ENCODE results near the gene XRCC1. TPM values are rescaled to one million over a fixed set of nuclear protein-coding genes. Genes with fewer than 3 reads are reported as not detected.

The XRCC1 gene
- total and polyA plus RNA-seq, 9 of the 15 experiments (the other 6 are each of a cell fraction or from before 2014, with no cell fraction given): 1.5 to 36.9 (median 24.9) TPM

DNA sequence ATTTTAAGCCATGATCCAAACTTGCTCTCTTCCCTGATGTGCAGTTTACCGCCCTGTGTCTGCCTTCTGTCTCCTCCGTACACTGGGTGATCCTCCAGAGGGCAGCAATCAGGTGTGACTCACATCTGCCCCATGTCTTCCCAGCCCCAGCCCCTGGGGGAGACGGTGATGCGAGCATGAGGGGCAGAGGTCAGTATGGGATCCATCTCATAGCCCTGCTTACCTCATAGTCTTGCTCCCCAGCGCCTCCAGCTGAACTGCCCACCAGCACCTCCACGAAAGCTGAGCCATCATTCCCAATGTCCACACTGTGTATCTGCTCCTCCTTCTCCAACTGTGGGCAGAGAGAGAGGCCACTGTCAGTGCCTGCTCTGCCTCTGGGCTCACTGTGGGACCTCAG is 14.6 kb downstream of the XRCC1 start (continued):
- TF ChIP-seq CTCFL (IDR thresholded peaks at IDR 0.05; ENCODE audit: borderline replicate concordance, insufficient read depth, low read depth, low read length, poor library complexity, severe bottlenecking): peak; percentile 88
- TF ChIP-seq CREM (IDR thresholded peaks at IDR 0.05; ENCODE audit: low read depth): 0 out of 2 replicates have a peak, but pooled peaks have one; percentile 27
- TF ChIP-seq JUND (IDR thresholded peaks at IDR 0.05; ENCODE audit: borderline replicate concordance, low read depth, low read length): peak; percentile 51; the same call in 1 of the 2 replicates
- TF ChIP-seq JUND (tag; IDR thresholded peaks at IDR 0.05; ENCODE audit: borderline replicate concordance, low read depth, low read length): no peak; the same call in 2 of the 3 replicates
- TF ChIP-seq, protein P1, sequence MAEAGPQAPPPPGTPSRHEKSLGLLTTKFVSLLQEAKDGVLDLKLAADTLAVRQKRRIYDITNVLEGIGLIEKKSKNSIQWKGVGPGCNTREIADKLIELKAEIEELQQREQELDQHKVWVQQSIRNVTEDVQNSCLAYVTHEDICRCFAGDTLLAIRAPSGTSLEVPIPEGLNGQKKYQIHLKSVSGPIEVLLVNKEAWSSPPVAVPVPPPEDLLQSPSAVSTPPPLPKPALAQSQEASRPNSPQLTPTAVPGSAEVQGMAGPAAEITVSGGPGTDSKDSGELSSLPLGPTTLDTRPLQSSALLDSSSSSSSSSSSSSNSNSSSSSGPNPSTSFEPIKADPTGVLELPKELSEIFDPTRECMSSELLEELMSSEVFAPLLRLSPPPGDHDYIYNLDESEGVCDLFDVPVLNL (CRISPR knock-in tag; IDR thresholded peaks at IDR 0.05; ENCODE audit: low read depth): no peak
- TF ChIP-seq MCM3 (IDR thresholded peaks at IDR 0.05): no peak
- no peak for TF ChIP-seq MAFK (IDR thresholded peaks at IDR 0.05; ENCODE audit: low read length)
- no peak for TF ChIP-seq TAF1 (IDR thresholded peaks at IDR 0.05; ENCODE audit: control insufficient read depth, extremely low read depth, insufficient read depth, low read length, severe bottlenecking)
- TF ChIP-seq, protein P2, sequence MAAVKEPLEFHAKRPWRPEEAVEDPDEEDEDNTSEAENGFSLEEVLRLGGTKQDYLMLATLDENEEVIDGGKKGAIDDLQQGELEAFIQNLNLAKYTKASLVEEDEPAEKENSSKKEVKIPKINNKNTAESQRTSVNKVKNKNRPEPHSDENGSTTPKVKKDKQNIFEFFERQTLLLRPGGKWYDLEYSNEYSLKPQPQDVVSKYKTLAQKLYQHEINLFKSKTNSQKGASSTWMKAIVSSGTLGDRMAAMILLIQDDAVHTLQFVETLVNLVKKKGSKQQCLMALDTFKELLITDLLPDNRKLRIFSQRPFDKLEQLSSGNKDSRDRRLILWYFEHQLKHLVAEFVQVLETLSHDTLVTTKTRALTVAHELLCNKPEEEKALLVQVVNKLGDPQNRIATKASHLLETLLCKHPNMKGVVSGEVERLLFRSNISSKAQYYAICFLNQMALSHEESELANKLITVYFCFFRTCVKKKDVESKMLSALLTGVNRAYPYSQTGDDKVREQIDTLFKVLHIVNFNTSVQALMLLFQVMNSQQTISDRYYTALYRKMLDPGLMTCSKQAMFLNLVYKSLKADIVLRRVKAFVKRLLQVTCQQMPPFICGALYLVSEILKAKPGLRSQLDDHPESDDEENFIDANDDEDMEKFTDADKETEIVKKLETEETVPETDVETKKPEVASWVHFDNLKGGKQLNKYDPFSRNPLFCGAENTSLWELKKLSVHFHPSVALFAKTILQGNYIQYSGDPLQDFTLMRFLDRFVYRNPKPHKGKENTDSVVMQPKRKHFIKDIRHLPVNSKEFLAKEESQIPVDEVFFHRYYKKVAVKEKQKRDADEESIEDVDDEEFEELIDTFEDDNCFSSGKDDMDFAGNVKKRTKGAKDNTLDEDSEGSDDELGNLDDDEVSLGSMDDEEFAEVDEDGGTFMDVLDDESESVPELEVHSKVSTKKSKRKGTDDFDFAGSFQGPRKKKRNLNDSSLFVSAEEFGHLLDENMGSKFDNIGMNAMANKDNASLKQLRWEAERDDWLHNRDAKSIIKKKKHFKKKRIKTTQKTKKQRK (IDR thresholded peaks at IDR 0.05; ENCODE audit: borderline replicate concordance, low read depth, low read length): no peak
- TF ChIP-seq, protein P3, sequence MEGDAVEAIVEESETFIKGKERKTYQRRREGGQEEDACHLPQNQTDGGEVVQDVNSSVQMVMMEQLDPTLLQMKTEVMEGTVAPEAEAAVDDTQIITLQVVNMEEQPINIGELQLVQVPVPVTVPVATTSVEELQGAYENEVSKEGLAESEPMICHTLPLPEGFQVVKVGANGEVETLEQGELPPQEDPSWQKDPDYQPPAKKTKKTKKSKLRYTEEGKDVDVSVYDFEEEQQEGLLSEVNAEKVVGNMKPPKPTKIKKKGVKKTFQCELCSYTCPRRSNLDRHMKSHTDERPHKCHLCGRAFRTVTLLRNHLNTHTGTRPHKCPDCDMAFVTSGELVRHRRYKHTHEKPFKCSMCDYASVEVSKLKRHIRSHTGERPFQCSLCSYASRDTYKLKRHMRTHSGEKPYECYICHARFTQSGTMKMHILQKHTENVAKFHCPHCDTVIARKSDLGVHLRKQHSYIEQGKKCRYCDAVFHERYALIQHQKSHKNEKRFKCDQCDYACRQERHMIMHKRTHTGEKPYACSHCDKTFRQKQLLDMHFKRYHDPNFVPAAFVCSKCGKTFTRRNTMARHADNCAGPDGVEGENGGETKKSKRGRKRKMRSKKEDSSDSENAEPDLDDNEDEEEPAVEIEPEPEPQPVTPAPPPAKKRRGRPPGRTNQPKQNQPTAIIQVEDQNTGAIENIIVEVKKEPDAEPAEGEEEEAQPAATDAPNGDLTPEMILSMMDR (IDR thresholded peaks at IDR 0.05 in 2 of 3, conservative IDR thresholded peaks at IDR 0.05 in 1 of 3; ENCODE audit: insufficient read depth in 2 of 3, low read depth in 1 of 3, low read length in 3 of 3): peak; percentile 52 to 75 (median 54); a peak in 5 of 6 replicates
- peak; percentile 57 for TF ChIP-seq NR2C1 (IDR thresholded peaks at IDR 0.05)
- no peak for TF ChIP-seq NR2C1 (tag; IDR thresholded peaks at IDR 0.05)
- TF ChIP-seq, protein P4, sequence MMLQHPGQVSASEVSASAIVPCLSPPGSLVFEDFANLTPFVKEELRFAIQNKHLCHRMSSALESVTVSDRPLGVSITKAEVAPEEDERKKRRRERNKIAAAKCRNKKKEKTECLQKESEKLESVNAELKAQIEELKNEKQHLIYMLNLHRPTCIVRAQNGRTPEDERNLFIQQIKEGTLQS (IDR thresholded peaks at IDR 0.05): peak; percentile 24
- TF ChIP-seq, protein P4 (CRISPR knock-in tag; conservative IDR thresholded peaks at IDR 0.05): no peak
- TF ChIP-seq SMAD4 (CRISPR knock-in tag; conservative IDR thresholded peaks at IDR 0.05): no peak
- TF ChIP-seq KLF1 (tag; IDR thresholded peaks at IDR 0.05): no peak
- TF ChIP-seq HOXB6 (CRISPR knock-in tag; IDR thresholded peaks at IDR 0.05; ENCODE audit: borderline replicate concordance): no peak
- TF ChIP-seq SIX5 (IDR thresholded peaks at IDR 0.05; ENCODE audit: borderline replicate concordance in 1 of 2, insufficient read depth in 1 of 2, low read depth in 1 of 2, low read length in 2 of 2): no peak
